HEK293T (cell line): ENCODE results near the gene TEDC2.

Experiments
- CTCF ChIA-PET: fragments of 350-600 bp; formaldehyde crosslinking; extraction: SDS; loops from one replicate; lab custom pipeline; 2021; ENCODE audit warnings: antibody characterized with exemption, inconsistent platforms; lab: Yijun Ruan, JAX
- POLR2A ChIA-PET: fragments of 350-600 bp; formaldehyde crosslinking; extraction: SDS; loops from one replicate; lab custom pipeline; 2020; ENCODE audit warnings: antibody characterized with exemption, inconsistent platforms; lab: Yijun Ruan, JAX
- DNase-seq: peaks from one replicate; pipeline ENCODE4 v3.0.0; 2012; ENCODE audit warnings: mixed read lengths; ENCODE audit errors: extremely low spot score
- ARNT ChIP-seq: fragments of 450-650 bp; IDR thresholded peaks from 2 replicates; pipeline ENCODE4 v1.6.1; 2017; ENCODE audit warnings: mild to moderate bottlenecking
- BHLHE40 ChIP-seq: fragments of 450-650 bp; IDR thresholded peaks from 2 replicates; pipeline ENCODE4 v1.6.1; 2016; ENCODE audit warnings: mild to moderate bottlenecking, moderate library complexity, borderline replicate concordance
- CTBP1 ChIP-seq: fragments of 450-650 bp; IDR thresholded peaks from 2 replicates; pipeline ENCODE4 v1.6.1; 2016; ENCODE audit warnings: borderline replicate concordance
- ELF4 ChIP-seq: fragments of 450-650 bp; IDR thresholded peaks from 2 replicates; pipeline ENCODE4 v1.6.1; 2017; ENCODE audit warnings: antibody characterized with exemption
- FOXA1 ChIP-seq: fragments of 450-650 bp; IDR thresholded peaks from 2 replicates; pipeline ENCODE4 v1.6.1; 2016; ENCODE audit warnings: mild to moderate bottlenecking
- FOXK2 ChIP-seq: fragments of 450-650 bp; IDR thresholded peaks from 2 replicates; pipeline ENCODE4 v1.6.1; 2016; ENCODE audit warnings: mild to moderate bottlenecking
- FOXM1 ChIP-seq: fragments of 450-650 bp; IDR thresholded peaks from 2 replicates; pipeline ENCODE4 v1.6.1; 2017; ENCODE audit warnings: mild to moderate bottlenecking, borderline replicate concordance
- HDGF ChIP-seq: fragments of 450-650 bp; IDR thresholded peaks from 2 replicates; pipeline ENCODE4 v1.6.1; 2017; ENCODE audit warnings: antibody characterized with exemption, borderline replicate concordance
- L3MBTL2 ChIP-seq: fragments of 450-650 bp; conservative IDR thresholded peaks from 2 replicates; pipeline ENCODE4 v1.6.1; 2016; ENCODE audit warnings: mild to moderate bottlenecking
- LEF1 ChIP-seq: fragments of 450-650 bp; IDR thresholded peaks from 2 replicates; pipeline ENCODE4 v1.6.1; 2017; ENCODE audit warnings: mild to moderate bottlenecking, borderline replicate concordance
- NFRKB ChIP-seq: fragments of 450-650 bp; IDR thresholded peaks from 2 replicates; pipeline ENCODE4 v1.6.1; 2016; ENCODE audit warnings: mild to moderate bottlenecking, moderate library complexity
- PKNOX1 ChIP-seq: fragments of 450-650 bp; IDR thresholded peaks from 2 replicates; pipeline ENCODE4 v1.6.1; 2016
- SP1 ChIP-seq: fragments of 450-650 bp; IDR thresholded peaks from 2 replicates; pipeline ENCODE4 v1.6.1; 2017
- SUZ12 ChIP-seq: fragments of 450-650 bp; IDR thresholded peaks from 2 replicates; pipeline ENCODE4 v1.6.1; 2016; ENCODE audit warnings: mild to moderate bottlenecking
- TARDBP ChIP-seq: fragments of 450-650 bp; IDR thresholded peaks from 2 replicates; pipeline ENCODE4 v1.6.1; 2016
- ZNF384 ChIP-seq: fragments of 450-650 bp; IDR thresholded peaks from 2 replicates; pipeline ENCODE4 v1.6.1; 2016

The TEDC2 gene

GRCh38 chr16:2483939-2484897 is 24.3 kb downstream of the TEDC2 start:
- TF ChIP-seq ZNF384 (no peak), ELF4 (no peak), BHLHE40 (no peak), NFRKB (no peak), PKNOX1 (no peak), FOXA1 (no peak), SP1 (no peak), FOXK2 (no peak), CTBP1 (no peak), HDGF (no peak), L3MBTL2 (no peak), FOXM1 (no peak), TARDBP (no peak), LEF1 (no peak), ARNT (no peak), SUZ12 (no peak)
- CTCF ChIA-PET, result interaction anchor here (1.0 kb wide), 1 partner anchor 17 kb away, joined by 3 read pairs; no protein-coding TSS in a partner anchor
- no peak for DNase-seq
- POLR2A ChIA-PET, result interaction anchor here (1.0 to 1.3 kb wide), 2 partner anchors 13 to 17 kb away, joined by 3 read pairs; partner anchors contain the start of gene NTN3

GRCh38 chr16:2484898-2485508 is 25.1 kb downstream of the TEDC2 start:
- ChIA-PET CTCF (no interaction called here), POLR2A (interaction anchor here (1.0 to 1.3 kb wide), 2 partner anchors 14 to 18 kb away, joined by 3 read pairs; partner anchors contain the start of gene NTN3)
- DNase-seq, result no peak
- TF ChIP-seq ELF4 (no peak), TARDBP (no peak), L3MBTL2 (no peak), HDGF (no peak), ZNF384 (no peak), NFRKB (no peak), ARNT (no peak), FOXA1 (no peak), BHLHE40 (no peak), PKNOX1 (no peak), SP1 (no peak), SUZ12 (no peak), CTBP1 (no peak)

- POLR2A ChIA-PET, result interaction anchor here (1.0 kb wide), 1 partner anchor 8 kb away, joined by 5 read pairs; no protein-coding TSS in a partner anchor
- no peak for TF ChIP-seq FOXM1
- no peak for TF ChIP-seq SP1
- no peak for TF ChIP-seq ARNT
- no peak for TF ChIP-seq HDGF
- DNase-seq, result no peak
- CTCF ChIA-PET, result no interaction called here
These were observed 26.1 kb downstream of the TEDC2 start for GRCh38 chr16:2485811-2486507.

GRCh38 chr16:2486645-2487516 is 27.0 kb downstream of the TEDC2 start:
- no peak for DNase-seq
- no peak for TF ChIP-seq HDGF
- TF ChIP-seq FOXA1, result no peak
- TF ChIP-seq LEF1, result no peak
- TF ChIP-seq NFRKB, result no peak
- no peak for TF ChIP-seq CTBP1
- CTCF ChIA-PET, result no interaction called here
- POLR2A ChIA-PET, result interaction anchor here (1.0 to 2.1 kb wide), 2 partner anchors 9 to 12 kb away, joined by 5 to 7 read pairs; partner anchors contain the start of gene TBC1D24

GRCh38 chr16:2487517-2487842 is 27.6 kb downstream of the TEDC2 start:
- TF ChIP-seq L3MBTL2 (no peak), FOXK2 (no peak), NFRKB (no peak)
- CTCF ChIA-PET, result interaction anchor here (1.1 kb wide), 1 partner anchor 14 kb away, joined by 5 read pairs; no protein-coding TSS in a partner anchor
- POLR2A ChIA-PET, result interaction anchor here (1.1 to 2.1 kb wide), 2 partner anchors 10 to 13 kb away, joined by 6 to 7 read pairs; partner anchors contain the start of gene TBC1D24
- no peak for DNase-seq
